K562 (cell line): Measurements from ENCODE around the gene RNU6-9. TPM values are rescaled to one million over a fixed set of nuclear protein-coding genes. Genes with fewer than 3 reads are reported as not detected.

ENCODE experiments used
- ADNP ChIP-seq: fragments of 200-800 bp; sonication (Bioruptor generic); IDR thresholded peaks from 2 replicates; pipeline ENCODE4 v1.6.1; 2016; ENCODE audit warnings: missing genetic modification characterization, missing compliant biosample characterization
- CBFB ChIP-seq: sonication (generic); formaldehyde crosslinking; IDR thresholded peaks from 2 replicates; pipeline ENCODE4 v1.4.0; 2020; ENCODE audit warnings: mild to moderate bottlenecking, missing genetic modification reagents
- CHD7 ChIP-seq: fragments of 200-600 bp; sonication (generic); IDR thresholded peaks from one replicate; pipeline ENCODE4 v1.6.1; 2012; ENCODE audit warnings: mild to moderate bottlenecking, low read depth, low read length, inconsistent platforms
- DLX4 ChIP-seq: fragments of 250-450 bp; sonication (Bioruptor Pico); IDR thresholded peaks from 2 replicates; pipeline ENCODE4 v1.6.1; 2021; ENCODE audit warnings: mild to moderate bottlenecking
- GTF2F1 ChIP-seq: IDR thresholded peaks from 2 replicates; pipeline ENCODE4 v1.6.1; 2011; ENCODE audit warnings: low read depth, low read length, improper control_type of control experiment
- HDAC2 ChIP-seq: fragments of 450-650 bp; IDR thresholded peaks from 2 replicates; pipeline ENCODE4 v1.6.1; 2016; ENCODE audit warnings: mild to moderate bottlenecking
- KLF6 ChIP-seq: fragments of 250-450 bp; sonication (Bioruptor Pico); IDR thresholded peaks from 2 replicates; pipeline ENCODE4 v1.4.0; 2020; ENCODE audit warnings: mild to moderate bottlenecking, moderate library complexity, borderline replicate concordance
- MIER1 ChIP-seq: fragments of 450-650 bp; IDR thresholded peaks from 2 replicates; pipeline ENCODE4 v1.6.1; 2016; ENCODE audit warnings: antibody characterized with exemption, mild to moderate bottlenecking, low read depth
- MXD1 ChIP-seq: fragments of 250-450 bp; sonication (Bioruptor Pico); IDR thresholded peaks from 2 replicates; pipeline ENCODE4 v1.8.0; 2021; ENCODE audit warnings: borderline replicate concordance, mild to moderate bottlenecking, moderate library complexity; ENCODE audit not compliant: poor library complexity, severe bottlenecking
- MYBL2 ChIP-seq, 2 experiments: fragments of 450-650 bp in 1 of 2; sonication (generic) in 1 of 2; formaldehyde crosslinking in 1 of 2; IDR thresholded peaks; 2 replicates each; pipeline versions ENCODE4 v1.6.1 to v1.8.1; 2017 to 2022; ENCODE audit warnings: borderline replicate concordance in 1 of 2, inconsistent platforms in 1 of 2, low read depth in 1 of 2, mild to moderate bottlenecking in 1 of 2, missing genetic modification reagents in 1 of 2, moderate library complexity in 1 of 2
- PPARD ChIP-seq: fragments of 250-450 bp; sonication (Bioruptor Pico); IDR thresholded peaks from 2 replicates; pipeline ENCODE4 v1.8.0; 2022; ENCODE audit warnings: inconsistent platforms, mild to moderate bottlenecking, moderate library complexity
- STAG1 ChIP-seq: sonication (generic); formaldehyde crosslinking; IDR thresholded peaks from 2 replicates; pipeline ENCODE4 v1.5.0; 2020; ENCODE audit warnings: missing genetic modification reagents, borderline replicate concordance
- TCF7L2 ChIP-seq: fragments of 150-350 bp; IDR thresholded peaks from 2 replicates; pipeline ENCODE4 v1.6.1; 2016; ENCODE audit warnings: low read depth, mild to moderate bottlenecking, low read length, moderate library complexity
- ZNF146 ChIP-seq: IDR thresholded peaks from one replicate; pipeline ENCODE4 v1.6.1; 2018; ENCODE audit warnings: missing compliant biosample characterization; ENCODE audit not compliant: unreplicated experiment
- ZNF511 ChIP-seq: sonication (generic); formaldehyde crosslinking; IDR thresholded peaks from 2 replicates; pipeline ENCODE4 v1.8.0; 2022; ENCODE audit warnings: mild to moderate bottlenecking, missing genetic modification reagents
- polyA plus RNA-seq, 8 experiments: library from polyadenylated mRNA; depleted of rRNA in 4 of 8; stranded (reverse) in 5 of 8; unstranded in 3 of 8; fragments of >200 nt; fragmentation: Nextera tagmentation in 2 of 8; fragmentation: Illumina TruSeq in 1 of 8; extraction: Ambion mirVana in 2 of 8; extraction: Trizol in 1 of 8; gene quantifications; 2 replicates each; pipeline versions ENCODE4 v1.2.1 to v1.2.3, GENCODE V29; 2011 to 2014; ENCODE audit warnings: inconsistent platforms in 1 of 8, missing spikeins in 1 of 8
- total RNA-seq, 7 experiments: library from RNA; depleted of rRNA in 6 of 7; stranded (reverse); fragments of >200 nt in 6 of 7; fragmentation: Illumina TruSeq in 2 of 7; extraction: Trizol in 2 of 7; gene quantifications; 2 replicates each; pipeline versions ENCODE4 v1.2.1 to v1.2.3, GENCODE V29; 2011 to 2021; ENCODE audit warnings: low replicate concordance in 1 of 7

The RNU6-9 gene
- total and polyA plus RNA-seq, 9 of the 15 experiments (the other 6 are each of a cell fraction or from before 2014, with no cell fraction given): not detected

GRCh38 chr19:925087-925525, 31.8 kb downstream of the RNU6-9 start (continued):
- TF ChIP-seq MYBL2 (IDR thresholded peaks at IDR 0.05; ENCODE audit: low read depth): no peak
- TF ChIP-seq MYBL2 (CRISPR knock-in tag; IDR thresholded peaks at IDR 0.05; ENCODE audit: borderline replicate concordance): no peak
- no peak; the same call in 1 of the 2 replicates for TF ChIP-seq ZNF511 (CRISPR knock-in tag)
- TF ChIP-seq GTF2F1: no peak
- TF ChIP-seq DLX4: no peak
- TF ChIP-seq TCF7L2: no peak
- 0 out of 2 replicates have a peak, but pooled peaks have one; percentile 55 for TF ChIP-seq CBFB (CRISPR knock-in tag)
- TF ChIP-seq KLF6: no peak
- no peak for TF ChIP-seq MIER1
- TF ChIP-seq STAG1 (CRISPR knock-in tag): no peak
- no peak for TF ChIP-seq MXD1 (CRISPR knock-in tag)
- TF ChIP-seq PPARD (CRISPR knock-in tag): no peak
- no peak for TF ChIP-seq CHD7
- no peak for TF ChIP-seq ZNF146 (CRISPR knock-in tag)
- TF ChIP-seq ADNP (tag): peak; percentile 44; the same call in 1 of the 2 replicates
- TF ChIP-seq HDAC2: 0 out of 2 replicates have a peak, but pooled peaks have one; percentile 64
